DND-41 (cell line): ENCODE data around the gene TFIP11.

ENCODE experiments used
- ATAC-seq: fragments of 200-7000 bp; cut with Tn5 transposase; 3 replicates; pipeline ENCODE4 v1.9.1; 2021; ENCODE audit warnings: low read depth; ENCODE audit not compliant: insufficient read depth
- DNase-seq: peaks from one replicate; pipeline ENCODE4 v3.0.0-alpha.2; 2020
- H2AFZ ChIP-seq: 2 replicates; pipeline ENCODE4 v1.6.0; 2012; ENCODE audit warnings: low read depth, low read length
- H3K27ac ChIP-seq: 2 replicates; pipeline ENCODE4 v1.5.1; 2012; ENCODE audit warnings: low read length, inconsistent platforms
- H3K27me3 ChIP-seq: fragments of 200-600 bp; sonication (generic); 2 replicates; pipeline ENCODE4 v1.6.0; 2012; ENCODE audit warnings: low read length, mild to moderate bottlenecking, inconsistent platforms; ENCODE audit not compliant: insufficient read depth, poor library complexity
- H3K36me3 ChIP-seq: 2 replicates; pipeline ENCODE4 v1.5.1; 2012; ENCODE audit warnings: low read length, inconsistent platforms; ENCODE audit not compliant: insufficient read depth
- H3K4me1 ChIP-seq: 2 replicates; pipeline ENCODE4 v1.5.1; 2012; ENCODE audit warnings: mild to moderate bottlenecking, low read length; ENCODE audit not compliant: insufficient read depth
- H3K4me2 ChIP-seq: 2 replicates; pipeline ENCODE4 v1.6.0; 2012; ENCODE audit warnings: mild to moderate bottlenecking, moderate library complexity, low read length, inconsistent platforms; ENCODE audit not compliant: insufficient read depth
- H3K4me3 ChIP-seq, 2 experiments: fragments of 200-600 bp in 1 of 2; shearing (Covaris generic) in 1 of 2; 2 replicates each; pipeline ENCODE4 v1.5.1; 2012 to 2016; ENCODE audit warnings: inconsistent platforms in 2 of 2, low read length in 2 of 2, mild to moderate bottlenecking in 2 of 2, low read depth in 1 of 2, moderate library complexity in 1 of 2
- H3K79me2 ChIP-seq: 2 replicates; pipeline ENCODE4 v1.6.0; 2012; ENCODE audit warnings: low read length, inconsistent platforms; ENCODE audit not compliant: insufficient read depth
- H3K9ac ChIP-seq: 2 replicates; pipeline ENCODE4 v1.6.0; 2012; ENCODE audit warnings: low read depth, mild to moderate bottlenecking, inconsistent platforms, low read length, moderate library complexity
- H3K9me3 ChIP-seq: 2 replicates; pipeline ENCODE4 v1.5.1; 2012; ENCODE audit warnings: low read length, moderate library complexity, mild to moderate bottlenecking, inconsistent platforms; ENCODE audit not compliant: insufficient read depth, severe bottlenecking
- H4K20me1 ChIP-seq: 2 replicates; pipeline ENCODE4 v1.6.0; 2012; ENCODE audit warnings: low read length; ENCODE audit not compliant: insufficient read depth
- CTCF ChIP-seq: IDR thresholded peaks from 2 replicates; pipeline ENCODE4 v1.5.1; 2012; ENCODE audit warnings: borderline replicate concordance, low read length, moderate library complexity, mild to moderate bottlenecking; ENCODE audit not compliant: poor library complexity, severe bottlenecking; ENCODE audit errors: extremely low read depth
- EZH2 ChIP-seq: IDR thresholded peaks from 3 replicates; pipeline ENCODE4 v1.6.1; 2012; ENCODE audit warnings: borderline replicate concordance, low read depth, mild to moderate bottlenecking, moderate library complexity, low read length, inconsistent platforms; ENCODE audit not compliant: severe bottlenecking

The TFIP11 gene

DNA sequence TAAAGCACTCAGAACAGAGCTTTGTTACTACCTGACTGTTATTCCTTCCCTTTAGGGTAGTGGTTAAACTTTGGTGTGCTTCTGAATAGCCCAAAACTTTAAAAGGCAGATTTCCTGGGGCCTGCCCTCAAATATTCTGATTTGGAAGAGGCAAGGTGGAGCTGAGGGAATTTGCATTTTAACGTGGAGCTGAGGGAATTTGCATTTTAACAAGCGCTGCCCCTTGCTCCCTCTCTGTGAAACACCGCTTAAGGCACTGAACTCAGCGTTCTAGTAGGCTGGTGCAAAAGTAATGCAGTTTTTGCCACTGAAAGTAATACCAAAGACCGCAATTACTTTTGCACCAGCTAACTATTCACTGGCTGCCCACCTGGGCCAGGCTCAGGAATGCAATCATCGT lies 42.7 kb upstream of the TFIP11 start:
- H3K4me3 ChIP-seq: no peak overlapping the region
- H4K20me1 ChIP-seq: peaks cover 16% of the 10 kb centered on the region; the same call in 1 of the 2 replicates
- no peak overlapping the region for H3K9ac ChIP-seq
- DNase-seq (no peak), ATAC-seq (no peak)
- no peaks in the 10 kb centered on the region for H3K9me3 ChIP-seq
- no peak overlapping the region for H2AFZ ChIP-seq
- no peak for TF ChIP-seq EZH2
- TF ChIP-seq CTCF: no peak
- no peak overlapping the region for H3K27ac ChIP-seq
- H3K4me1 ChIP-seq: peaks cover 3% of the 10 kb centered on the region; the same call in 1 of the 2 replicates
- no peak overlapping the region for H3K4me2 ChIP-seq
- no peaks in the 10 kb centered on the region for H3K36me3 ChIP-seq
- H3K79me2 ChIP-seq: no peaks in the 10 kb centered on the region
- no peaks in the 10 kb centered on the region for H3K27me3 ChIP-seq

GRCh38 chr22:26553056-26553752 lies 40.9 kb upstream of the TFIP11 start:
- no peak overlapping the region for H3K9ac ChIP-seq
- H3K36me3 ChIP-seq: no peaks in the 10 kb centered on the region
- TF ChIP-seq EZH2 (no peak), CTCF (no peak)
- H3K27ac ChIP-seq: no peak overlapping the region
- H2AFZ ChIP-seq: no peak overlapping the region
- peaks cover 16% of the 10 kb centered on the region; the same call in 1 of the 2 replicates for H4K20me1 ChIP-seq
- H3K4me1 ChIP-seq: peaks cover 3% of the 10 kb centered on the region; the same call in 1 of the 2 replicates
- no peaks in the 10 kb centered on the region for H3K9me3 ChIP-seq
- no peak for DNase-seq
- H3K79me2 ChIP-seq: no peaks in the 10 kb centered on the region
- H3K27me3 ChIP-seq: no peaks in the 10 kb centered on the region
- no peak overlapping the region for H3K4me2 ChIP-seq
- H3K4me3 ChIP-seq: no peak overlapping the region
- peak; percentile 73; the same call in 2 of the 3 replicates for ATAC-seq

GRCh38 chr22:26552466-26552865 lies 40.2 kb upstream of the TFIP11 start:
- Histone ChIP-seq H3K4me3 (no peak overlapping the region), H3K4me2 (no peak overlapping the region), H3K27me3 (no peaks in the 10 kb centered on the region), H3K4me1 (peaks cover 3% of the 10 kb centered on the region; the same call in 1 of the 2 replicates), H3K9me3 (no peaks in the 10 kb centered on the region), H3K9ac (no peak overlapping the region), H3K36me3 (no peaks in the 10 kb centered on the region), H4K20me1 (peaks cover 16% of the 10 kb centered on the region; the same call in 1 of the 2 replicates), H2AFZ (no peak overlapping the region), H3K79me2 (no peaks in the 10 kb centered on the region), H3K27ac (no peak overlapping the region)
- no peak for DNase-seq
- ATAC-seq: no peak
- TF ChIP-seq EZH2 (no peak), CTCF (no peak)
